RKO (cell line): ENCODE data around the gene TEDDM1.
"Not testable (repeated sequence)": the region's sequence is repeated elsewhere in the genome, so short reads cannot be mapped to it uniquely, and the experiment has no call there.

Source experiments
- DNase-seq: peaks from one replicate; pipeline ENCODE4 v3.0.0-alpha.2; 2016; ENCODE audit warnings: low spot score

TEDDM1 gene, protein sequence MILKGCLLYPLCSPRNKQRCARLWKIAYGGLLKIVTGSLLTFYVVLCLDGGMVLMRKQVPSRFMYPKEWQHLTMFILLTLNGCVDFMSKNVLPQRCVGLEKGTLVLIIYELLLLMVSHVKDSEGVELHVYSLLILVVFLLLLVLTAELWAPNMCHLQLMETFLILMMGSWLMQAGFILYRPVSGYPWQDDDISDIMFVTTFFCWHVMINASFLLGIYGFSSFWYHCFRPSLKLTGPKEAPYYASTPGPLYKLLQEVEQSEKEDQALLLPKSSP

DNA sequence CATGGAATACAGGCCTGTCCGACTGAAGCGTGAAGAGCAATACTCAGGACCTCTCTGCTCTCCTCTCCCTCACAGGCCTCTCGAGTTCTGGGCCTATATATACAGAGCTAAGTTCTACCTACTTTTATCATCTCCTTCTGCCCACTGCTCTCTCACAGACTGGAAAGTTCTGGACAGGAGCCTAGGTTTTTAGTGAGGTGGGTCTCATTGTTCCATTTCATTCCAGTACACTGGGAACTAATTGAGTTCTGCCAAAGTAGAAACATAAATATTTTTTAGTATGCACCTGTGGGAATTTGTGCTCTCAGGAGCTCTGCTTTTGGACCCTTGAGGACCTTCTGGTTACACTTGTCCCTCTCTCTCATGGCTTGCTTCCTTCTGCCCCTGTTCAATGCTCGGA is at the start of gene TEDDM1:
TSS of gene TEDDM1 (minus strand) at position 101 of the 400 bp plus-strand sequence. CDS start 182 bp downstream, outside the sequence.
- DNase-seq: no peak

GRCh38 chr1:182450087-182450486 is 49.6 kb upstream of the TEDDM1 start, which contains the start of gene RGSL1:
Gene RGSL1 (plus strand): TSS chr1:182450146. CDS start chr1:182450166, 20 bp downstream.
- no peak for DNase-seq

DNA sequence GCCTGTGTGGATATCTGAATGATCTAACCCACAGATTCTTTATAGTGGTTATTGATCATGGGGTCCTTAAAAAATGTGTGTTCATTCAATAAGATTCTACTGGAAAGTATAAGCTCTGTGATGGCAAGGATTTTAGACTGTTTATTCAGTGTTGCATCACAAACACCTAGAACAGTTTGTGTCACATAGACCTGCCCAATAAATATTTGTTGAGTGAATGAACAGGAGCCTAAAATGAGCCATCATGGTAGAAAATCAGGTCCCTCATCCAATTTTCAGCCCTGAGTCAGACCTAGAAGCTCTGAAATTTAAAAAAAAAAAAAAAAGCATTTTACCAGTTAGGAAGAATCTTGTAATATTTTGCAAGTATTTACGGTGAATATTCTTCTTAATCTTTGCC is 47.2 kb upstream of the TEDDM1 start:
- DNase-seq: no peak

GRCh38 chr1:182447124-182447523 is 46.7 kb upstream of the TEDDM1 start:
- not testable (repeated sequence) for DNase-seq

DNA sequence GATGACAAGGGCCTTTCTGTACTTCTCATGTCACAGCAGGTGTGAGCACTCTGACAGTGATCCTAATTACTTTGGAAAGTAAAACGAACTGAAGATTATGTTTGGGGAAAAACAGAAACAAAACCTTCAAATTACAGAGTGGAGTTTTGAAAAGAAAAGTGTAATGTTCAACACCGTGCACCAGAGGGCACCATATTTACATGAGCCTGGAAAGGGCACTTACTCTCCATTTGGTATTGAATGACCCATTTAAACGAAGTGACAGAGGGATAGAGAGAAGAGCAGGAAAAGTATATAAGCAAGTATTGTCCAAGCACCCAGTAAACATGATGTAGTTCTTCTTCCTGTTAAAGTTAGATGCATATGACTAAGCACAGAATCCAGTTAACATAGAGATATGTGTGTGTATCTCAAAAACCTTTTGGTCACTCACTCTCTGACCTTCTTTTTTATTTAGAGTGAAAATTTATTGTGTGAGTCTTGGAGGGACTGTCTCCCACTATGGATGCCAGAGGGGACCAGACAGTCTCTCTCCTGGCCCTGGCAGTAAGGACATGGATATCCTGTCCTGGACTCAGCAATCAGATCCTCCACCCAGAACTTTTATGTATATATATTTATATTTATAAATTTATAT is 45.7 kb upstream of the TEDDM1 start:
- peak; percentile 67 for DNase-seq

- no peak for DNase-seq
Observed at GRCh38 chr1:182444497-182444896, 44.0 kb upstream of the TEDDM1 start.

DNA sequence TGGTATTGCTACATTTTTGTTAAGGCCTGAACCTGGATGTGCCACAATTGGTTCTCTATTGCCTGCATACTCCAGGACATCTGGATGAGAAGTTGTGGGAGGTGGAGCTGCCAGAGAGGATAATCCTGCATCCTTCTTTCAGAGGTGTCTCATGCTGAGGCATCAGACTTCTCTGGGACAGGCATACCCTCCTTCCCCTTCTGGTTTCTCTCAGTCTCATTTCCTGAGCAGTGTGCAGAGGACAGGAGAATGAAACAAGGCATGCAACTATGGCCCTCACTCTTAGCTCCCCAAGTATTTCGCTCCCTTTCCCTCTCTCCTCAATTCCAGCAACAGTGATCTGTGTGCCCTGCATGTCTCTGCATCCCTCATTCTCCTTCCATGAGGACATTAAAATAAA is 41.9 kb upstream of the TEDDM1 start:
- no peak for DNase-seq

DNA sequence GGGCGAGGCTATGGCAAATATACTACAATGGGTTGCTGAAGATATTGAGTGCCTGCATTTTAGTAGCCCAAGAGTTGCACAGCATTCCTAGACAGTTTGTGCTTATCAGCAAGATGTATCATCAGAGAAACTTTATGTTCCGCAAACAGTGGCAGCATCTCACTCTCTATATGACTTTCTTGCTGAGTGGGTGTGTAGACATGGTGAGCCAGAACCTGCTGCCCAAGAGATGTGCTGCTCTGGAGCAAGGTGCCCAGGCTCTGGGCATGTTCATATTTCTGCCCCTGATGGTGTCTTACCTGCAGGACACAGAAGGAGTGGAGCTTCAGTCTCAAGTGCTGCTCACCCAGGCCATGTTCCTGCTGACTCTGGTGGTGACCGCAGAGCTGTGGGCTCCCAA is 41.3 kb upstream of the TEDDM1 start:
- no peak for DNase-seq

DNA sequence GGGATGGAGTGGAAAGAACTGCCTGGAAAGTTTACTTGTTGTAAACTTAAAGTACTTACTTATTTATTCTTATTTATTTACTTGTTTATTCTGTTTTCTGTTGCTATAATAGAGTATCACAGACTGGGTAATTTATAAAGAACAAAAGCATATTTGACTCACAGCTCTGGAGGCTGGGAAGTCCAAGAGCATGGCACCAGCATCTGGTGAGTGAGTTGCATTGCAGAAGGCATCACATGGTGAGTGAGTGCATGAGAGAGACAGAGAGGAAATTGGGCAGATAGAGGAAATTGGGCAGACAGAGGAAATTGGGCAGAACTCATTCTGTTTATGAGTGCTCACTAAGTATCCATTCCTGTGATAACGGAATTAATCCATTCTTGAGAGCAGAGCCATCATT is 37.9 kb upstream of the TEDDM1 start:
- no peak for DNase-seq

- no peak for DNase-seq
Observed at GRCh38 chr1:182433580-182433979, 33.1 kb upstream of the TEDDM1 start.

DNA sequence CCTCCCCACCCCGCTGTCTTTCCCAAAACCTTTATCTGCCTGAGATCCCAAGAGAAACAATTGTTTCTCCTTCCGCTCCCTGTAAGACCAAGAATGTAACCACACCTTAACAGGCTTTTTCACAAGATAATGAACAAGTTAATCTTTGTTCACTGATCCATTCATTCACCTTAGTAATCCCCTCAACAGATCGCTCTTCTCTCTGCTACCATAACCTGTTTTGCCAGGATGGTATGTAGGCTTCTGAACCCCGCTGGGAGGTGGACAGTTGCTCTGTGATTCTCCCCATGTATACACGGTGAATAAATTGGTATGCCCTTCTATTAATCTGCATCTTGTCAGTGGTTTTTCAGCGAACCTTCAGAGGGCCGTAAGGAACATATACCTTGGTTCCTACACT is 30.8 kb upstream of the TEDDM1 start:
- DNase-seq: no peak

- DNase-seq: peak; percentile 34
Observed at GRCh38 chr1:182430263-182431068, 30.0 kb upstream of the TEDDM1 start.

GRCh38 chr1:182428043-182428442 is 27.6 kb upstream of the TEDDM1 start:
- no peak for DNase-seq

GRCh38 chr1:182426442-182427430 is 26.3 kb upstream of the TEDDM1 start:
- no peak for DNase-seq

DNA sequence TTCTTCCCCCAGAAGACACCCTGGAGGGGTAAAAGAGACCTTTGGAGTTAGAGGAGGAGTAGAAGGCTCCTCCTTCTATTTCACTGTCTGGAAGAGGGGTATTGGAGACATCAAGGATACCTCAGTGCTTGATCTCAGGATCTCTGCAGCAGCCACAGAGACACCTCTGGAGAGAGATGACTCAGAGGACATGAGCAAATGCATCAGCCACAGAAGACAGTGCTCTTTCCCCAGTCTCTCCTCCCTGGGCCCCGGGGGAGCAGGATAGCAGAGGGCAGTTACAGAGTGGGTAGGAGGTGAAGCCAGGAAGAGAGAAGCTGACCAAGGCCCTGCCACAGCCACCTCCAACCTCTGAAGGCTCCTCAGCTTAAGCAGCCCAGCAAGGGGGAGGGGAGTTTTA is 15.3 kb upstream of the TEDDM1 start:
- no peak for DNase-seq

DNA sequence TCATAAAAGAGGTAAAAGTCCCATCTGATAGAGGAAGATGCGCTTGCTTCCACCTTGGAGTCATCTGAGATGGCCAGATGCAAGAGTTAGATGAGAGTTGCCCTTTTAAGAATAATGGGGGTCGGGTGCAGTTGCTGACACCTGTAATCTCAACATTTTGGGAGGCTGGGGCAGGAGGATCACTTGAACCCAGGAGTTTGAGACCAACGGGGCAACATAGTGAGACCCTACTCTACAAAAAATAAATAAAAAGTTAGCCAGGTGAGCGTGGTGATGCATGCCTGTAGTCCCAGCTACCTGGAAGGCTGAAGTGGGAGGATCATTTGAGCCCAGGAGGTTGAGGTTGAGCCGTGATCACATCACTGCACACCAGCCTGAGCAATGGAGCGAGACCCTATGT is 13.5 kb upstream of the TEDDM1 start:
- no peak for DNase-seq

- no peak for DNase-seq
Observed at GRCh38 chr1:182413486-182413885, 13.0 kb upstream of the TEDDM1 start.

DNA sequence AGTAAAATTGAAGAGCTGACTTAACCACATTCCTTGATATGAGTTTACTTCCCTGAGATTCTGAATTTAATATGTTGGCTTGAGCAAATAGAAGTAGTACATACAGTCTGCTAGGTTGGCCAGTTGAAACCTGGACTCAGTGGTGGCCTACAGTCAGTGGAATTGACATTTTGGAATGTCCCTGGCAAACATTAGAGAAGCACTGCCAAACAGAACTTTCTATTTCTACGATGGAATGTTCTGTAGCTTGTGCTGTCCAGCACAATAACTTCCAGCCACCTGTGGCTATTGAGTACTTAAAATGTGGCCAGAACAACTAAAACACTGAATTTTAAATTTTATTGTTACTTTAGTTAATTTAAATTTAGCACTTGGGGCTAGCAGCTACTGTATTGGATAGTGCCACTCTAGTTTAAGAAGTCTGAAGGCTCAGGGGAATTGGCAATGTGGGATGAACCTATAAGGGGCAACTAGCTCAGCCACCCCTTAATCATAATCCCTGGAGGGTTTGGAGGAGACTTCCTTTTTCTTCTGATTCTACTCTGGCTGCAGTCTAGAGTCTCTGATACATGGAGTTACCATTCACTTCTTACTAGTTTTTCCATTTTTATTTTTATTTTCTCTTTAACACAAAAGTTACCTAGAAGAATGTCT is 10.3 kb upstream of the TEDDM1 start:
- no peak for DNase-seq

DNA sequence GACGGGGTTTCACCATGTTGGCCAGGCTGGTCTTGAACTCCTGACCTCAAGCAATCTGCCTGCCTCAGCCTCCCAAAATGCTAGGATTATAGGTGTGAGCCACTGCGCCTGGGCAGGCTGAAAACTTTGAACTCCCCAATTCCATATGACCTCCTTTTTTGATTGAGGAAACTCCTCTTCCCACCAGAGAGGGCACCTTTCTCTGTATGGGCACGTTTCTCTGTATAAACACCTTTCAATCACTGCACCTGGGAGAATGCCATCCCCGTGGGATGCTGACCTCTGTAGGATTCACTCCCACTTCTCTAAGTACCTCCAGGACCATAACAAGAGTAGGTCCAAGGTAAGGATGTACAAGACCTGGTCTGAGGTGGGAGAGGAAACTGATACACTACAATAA is 9.7 kb upstream of the TEDDM1 start:
- DNase-seq: no peak

DNA sequence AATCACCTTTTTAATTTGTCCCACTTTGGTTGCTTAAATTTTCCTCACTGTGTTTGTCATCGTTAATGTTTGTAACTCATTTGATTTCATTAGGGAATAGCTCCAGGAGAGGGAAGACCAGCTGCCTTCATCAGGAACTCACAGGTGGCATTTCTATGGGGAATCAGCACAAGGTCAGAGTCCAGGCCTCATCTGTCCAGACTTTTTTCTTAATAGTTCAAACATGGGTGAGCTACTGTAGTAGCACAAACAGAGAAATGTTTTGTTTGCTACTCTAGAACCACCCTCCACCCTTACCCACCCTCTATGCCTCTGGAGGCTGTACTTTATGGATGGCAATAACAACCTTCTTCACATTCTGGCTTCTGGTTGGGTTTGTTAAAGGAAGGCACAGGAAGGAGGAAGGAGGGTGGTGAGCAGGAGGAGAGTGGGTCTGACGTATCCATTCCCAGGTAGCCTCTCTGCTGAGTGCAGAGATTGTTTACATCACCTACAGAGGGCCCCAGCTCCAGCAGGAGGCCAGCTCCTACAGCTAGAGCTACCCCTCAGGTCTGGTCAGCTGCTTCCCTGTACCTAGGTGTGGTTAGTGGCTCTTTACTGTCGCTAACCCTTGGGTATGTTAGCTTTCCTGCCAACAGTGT is 8.1 kb upstream of the TEDDM1 start:
- DNase-seq: no peak

DNA sequence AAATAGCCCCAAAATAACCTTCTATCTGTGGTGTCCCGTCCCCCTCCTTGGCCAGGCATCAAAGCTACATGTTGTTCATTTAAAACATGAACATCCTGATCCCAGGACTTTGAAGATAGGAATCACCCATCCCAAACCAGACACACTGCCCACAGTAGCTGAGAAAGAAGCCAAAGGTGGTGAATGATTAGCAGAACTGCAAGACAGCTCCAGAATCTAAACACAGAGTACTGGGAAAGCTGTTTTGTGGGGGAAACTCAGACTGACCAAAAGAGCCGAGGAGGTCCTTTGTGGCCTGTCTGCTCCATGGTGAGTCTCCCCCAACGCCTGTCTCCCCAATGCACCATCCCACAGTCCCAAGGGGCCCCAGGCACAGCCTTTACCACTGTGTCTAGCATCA is 7.3 kb upstream of the TEDDM1 start:
- no peak for DNase-seq
